Mucosa of stomach (tissue), 1 donor: Measurements from ENCODE around the gene TMEM170A.
"Not testable (repeated sequence)": the region's sequence is repeated elsewhere in the genome, so short reads cannot be mapped to it uniquely, and the experiment has no call there.

ENCODE experiments used
- H3K27me3 ChIP-seq: one replicate; pipeline ENCODE4 v1.7.0; 2013; ENCODE audit warnings: mild to moderate bottlenecking, low read length; ENCODE audit not compliant: control insufficient read depth, insufficient read depth
- H3K36me3 ChIP-seq: one replicate; pipeline ENCODE4 v1.7.0; 2013; ENCODE audit warnings: low read length; ENCODE audit not compliant: control insufficient read depth, insufficient read depth
- H3K4me1 ChIP-seq: one replicate; pipeline ENCODE4 v1.7.0; 2013; ENCODE audit warnings: mild to moderate bottlenecking, low read length; ENCODE audit not compliant: control insufficient read depth, insufficient read depth
- H3K4me3 ChIP-seq: one replicate; pipeline ENCODE4 v1.7.0; 2013; ENCODE audit warnings: low read length
- H3K9ac ChIP-seq: one replicate; pipeline ENCODE4 v1.7.0; 2013; ENCODE audit warnings: mild to moderate bottlenecking, low read length, moderate library complexity
- H3K9me3 ChIP-seq: one replicate; pipeline ENCODE4 v1.7.0; 2013; ENCODE audit warnings: mild to moderate bottlenecking, low read length, moderate library complexity; ENCODE audit not compliant: control insufficient read depth
- donor health status: Pancreatic carcinoma.

TMEM170A gene

GRCh38 chr16:75458439-75458838, 6.0 kb downstream of the TMEM170A start:
- no peaks in the 10 kb centered on the region for H3K36me3 ChIP-seq
- H3K4me3 ChIP-seq = no peak overlapping the region
- H3K9me3 ChIP-seq = no peaks in the 10 kb centered on the region
- peaks cover 22% of the 10 kb centered on the region for H3K4me1 ChIP-seq
- H3K9ac ChIP-seq = no peak overlapping the region
- H3K27me3 ChIP-seq = no peaks in the 10 kb centered on the region

GRCh38 chr16:75458029-75458428, 6.5 kb downstream of the TMEM170A start:
- H3K9me3 ChIP-seq = no peaks in the 10 kb centered on the region
- H3K4me1 ChIP-seq = peaks cover 26% of the 10 kb centered on the region
- H3K9ac ChIP-seq = no peak overlapping the region
- no peak overlapping the region for H3K4me3 ChIP-seq
- H3K36me3 ChIP-seq = no peaks in the 10 kb centered on the region
- H3K27me3 ChIP-seq = no peaks in the 10 kb centered on the region

- no peaks in the 10 kb centered on the region for H3K9me3 ChIP-seq
- no peak overlapping the region for H3K9ac ChIP-seq
- no peaks in the 10 kb centered on the region for H3K36me3 ChIP-seq
- H3K27me3 ChIP-seq = no peaks in the 10 kb centered on the region
- no peak overlapping the region for H3K4me3 ChIP-seq
- peaks cover 30% of the 10 kb centered on the region for H3K4me1 ChIP-seq
These were observed 6.9 kb downstream of the TMEM170A start for GRCh38 chr16:75457485-75458021.

GRCh38 chr16:75456971-75457370, 7.5 kb downstream of the TMEM170A start:
- Histone ChIP-seq H3K4me1 (peaks cover 34% of the 10 kb centered on the region), H3K36me3 (no peaks in the 10 kb centered on the region), H3K27me3 (no peaks in the 10 kb centered on the region), H3K9me3 (no peaks in the 10 kb centered on the region), H3K9ac (peak overlapping the region; percentile 7), H3K4me3 (no peak overlapping the region)

GRCh38 chr16:75456486-75456885, 8.0 kb downstream of the TMEM170A start:
- peaks cover 34% of the 10 kb centered on the region for H3K4me1 ChIP-seq
- H3K4me3 ChIP-seq, H3K9me3 ChIP-seq, H3K27me3 ChIP-seq, H3K36me3 ChIP-seq: not testable (repeated sequence)
- peak overlapping the region; percentile 7 for H3K9ac ChIP-seq

GRCh38 chr16:75455677-75456076, 8.8 kb downstream of the TMEM170A start:
- peaks cover 31% of the 10 kb centered on the region for H3K4me1 ChIP-seq
- no peaks in the 10 kb centered on the region for H3K27me3 ChIP-seq
- no peak overlapping the region for H3K4me3 ChIP-seq
- H3K36me3 ChIP-seq = no peaks in the 10 kb centered on the region
- no peak overlapping the region for H3K9ac ChIP-seq
- no peaks in the 10 kb centered on the region for H3K9me3 ChIP-seq

GRCh38 chr16:75452464-75453190, 11.9 kb downstream of the TMEM170A start:
- Histone ChIP-seq H3K36me3 (no peaks in the 10 kb centered on the region), H3K4me3 (no peak overlapping the region), H3K9ac (no peak overlapping the region), H3K9me3 (no peaks in the 10 kb centered on the region), H3K27me3 (no peaks in the 10 kb centered on the region), H3K4me1 (peaks cover 20% of the 10 kb centered on the region)

GRCh38 chr16:75446416-75446815, 18.1 kb downstream of the TMEM170A start:
- Histone ChIP-seq H3K9ac (no peak overlapping the region), H3K36me3 (no peaks in the 10 kb centered on the region), H3K4me1 (no peaks in the 10 kb centered on the region), H3K9me3 (no peaks in the 10 kb centered on the region), H3K4me3 (no peak overlapping the region), H3K27me3 (no peaks in the 10 kb centered on the region)

- Histone ChIP-seq H3K36me3 (no peaks in the 10 kb centered on the region), H3K27me3 (no peaks in the 10 kb centered on the region), H3K4me3 (no peak overlapping the region), H3K9ac (no peak overlapping the region), H3K4me1 (no peaks in the 10 kb centered on the region), H3K9me3 (no peaks in the 10 kb centered on the region)
These were observed 19.2 kb downstream of the TMEM170A start for GRCh38 chr16:75445298-75445697.

GRCh38 chr16:75443298-75443697, 21.2 kb downstream of the TMEM170A start:
- no peaks in the 10 kb centered on the region for H3K36me3 ChIP-seq
- no peak overlapping the region for H3K4me3 ChIP-seq
- no peaks in the 10 kb centered on the region for H3K27me3 ChIP-seq
- no peaks in the 10 kb centered on the region for H3K9me3 ChIP-seq
- no peaks in the 10 kb centered on the region for H3K4me1 ChIP-seq
- no peak overlapping the region for H3K9ac ChIP-seq

GRCh38 chr16:75433732-75434413, 30.6 kb downstream of the TMEM170A start:
- no peaks in the 10 kb centered on the region for H3K27me3 ChIP-seq
- peak overlapping the region; percentile 98 for H3K9ac ChIP-seq
- no peaks in the 10 kb centered on the region for H3K36me3 ChIP-seq
- H3K4me3 ChIP-seq = peak overlapping the region; percentile 65
- no peaks in the 10 kb centered on the region for H3K4me1 ChIP-seq
- no peaks in the 10 kb centered on the region for H3K9me3 ChIP-seq
